KMS-11 (cell line): ENCODE data around the gene PSMD6.

Experiments used
- H2AFZ ChIP-seq: fragments of 200-600 bp; sonication (generic); 2 replicates; pipeline ENCODE4 v1.6.1; 2016; ENCODE audit warnings: antibody characterized with exemption, mixed run types, low read depth
- H3K27ac ChIP-seq: fragments of 200-600 bp; sonication (generic); 2 replicates; pipeline ENCODE4 v1.6.1; 2016; ENCODE audit warnings: mild to moderate bottlenecking, mixed run types
- H3K27me3 ChIP-seq: fragments of 200-600 bp; sonication (generic); 2 replicates; pipeline ENCODE4 v1.6.1; 2017; ENCODE audit warnings: mild to moderate bottlenecking, low read depth, mixed run types, moderate library complexity; ENCODE audit not compliant: insufficient read depth
- H3K36me3 ChIP-seq: fragments of 200-600 bp; sonication (generic); 2 replicates; pipeline ENCODE4 v1.6.1; 2017; ENCODE audit warnings: mild to moderate bottlenecking, mixed run types; ENCODE audit not compliant: insufficient read depth
- H3K4me1 ChIP-seq: fragments of 200-600 bp; sonication (generic); 2 replicates; pipeline ENCODE4 v1.6.1; 2016; ENCODE audit warnings: mild to moderate bottlenecking, low read depth, mixed run types; ENCODE audit not compliant: poor library complexity, severe bottlenecking
- H3K4me2 ChIP-seq: fragments of 200-600 bp; sonication (generic); 2 replicates; pipeline ENCODE4 v1.7.0; 2016; ENCODE audit warnings: mild to moderate bottlenecking, mixed run types
- H3K4me3 ChIP-seq: fragments of 200-600 bp; sonication (generic); IDR thresholded peaks from 2 replicates; pipeline ENCODE4 v1.6.1; 2017; ENCODE audit warnings: low read depth, low read length, mixed read lengths; ENCODE audit not compliant: insufficient read depth
- H3K79me2 ChIP-seq: fragments of 200-600 bp; sonication (generic); 2 replicates; pipeline ENCODE4 v1.6.1; 2016; ENCODE audit warnings: low read depth, mixed run types; ENCODE audit not compliant: insufficient read depth
- H3K9ac ChIP-seq: fragments of 200-600 bp; sonication (generic); 2 replicates; pipeline ENCODE4 v1.6.1; 2016; ENCODE audit warnings: mild to moderate bottlenecking, mixed run types
- H4K20me1 ChIP-seq: fragments of 200-600 bp; sonication (generic); 2 replicates; pipeline ENCODE4 v1.6.1; 2016; ENCODE audit warnings: mild to moderate bottlenecking, mixed run types; ENCODE audit not compliant: insufficient read depth
- CTCF ChIP-seq: fragments of 200-600 bp; sonication (generic); conservative IDR thresholded peaks from 2 replicates; pipeline ENCODE4 v1.6.1; 2017; ENCODE audit warnings: low read depth, mild to moderate bottlenecking, antibody characterized with exemption, low read length, moderate library complexity, mixed read lengths

Gene PSMD6

DNA sequence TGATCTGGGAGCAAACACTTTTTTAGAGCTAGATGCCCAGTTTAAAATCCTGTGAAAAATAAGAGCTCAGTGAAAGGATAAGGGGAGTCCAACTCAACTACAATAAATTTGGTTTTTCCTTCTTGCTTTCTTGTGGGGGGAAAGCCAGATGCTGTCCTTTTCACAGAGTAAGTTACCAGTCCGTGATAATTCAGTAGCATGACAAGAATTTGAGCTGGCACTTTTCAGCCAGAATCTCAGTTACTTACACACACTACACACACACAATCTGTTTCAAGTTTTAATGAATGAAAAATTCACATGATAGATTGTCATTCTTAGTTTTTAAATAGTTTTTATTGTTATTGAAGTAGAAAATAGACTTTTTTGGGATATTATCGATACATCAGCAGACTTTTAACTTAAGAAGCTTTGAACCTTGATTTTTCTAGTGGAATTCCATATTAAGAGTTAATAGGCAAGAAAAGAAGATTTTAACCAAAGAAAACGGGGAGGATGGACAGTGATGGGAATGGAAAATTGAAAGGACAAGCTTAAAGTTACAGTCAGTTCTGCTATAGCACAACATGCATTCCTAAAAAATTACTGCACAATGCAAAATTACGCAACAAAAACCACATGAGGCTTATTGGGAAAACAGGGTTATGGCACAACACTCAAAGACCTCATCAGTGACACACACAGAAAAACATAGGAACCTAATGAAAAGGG, 47.0 kb downstream of the PSMD6 start:
- no peak for TF ChIP-seq CTCF
- Histone ChIP-seq H2AFZ (no peak overlapping the region), H3K27ac (no peak overlapping the region), H3K4me1 (no peaks in the 10 kb centered on the region), H3K9ac (no peak overlapping the region), H3K79me2 (peaks cover 15% of the 10 kb centered on the region; the same call in 1 of the 2 replicates), H3K36me3 (no peaks in the 10 kb centered on the region), H3K27me3 (no peaks in the 10 kb centered on the region), H3K4me2 (no peak overlapping the region), H3K4me3 (no peak overlapping the region), H4K20me1 (no peaks in the 10 kb centered on the region)

- no peak for TF ChIP-seq CTCF
- Histone ChIP-seq H3K79me2 (peaks cover 21% of the 10 kb centered on the region; the same call in 1 of the 2 replicates), H3K4me2 (no peak overlapping the region), H3K36me3 (no peaks in the 10 kb centered on the region), H3K4me3 (no peak overlapping the region), H3K27ac (no peak overlapping the region), H4K20me1 (no peaks in the 10 kb centered on the region), H2AFZ (no peak overlapping the region), H3K9ac (no peak overlapping the region), H3K4me1 (peaks cover 6% of the 10 kb centered on the region), H3K27me3 (no peaks in the 10 kb centered on the region)
Measured at GRCh38 chr3:63975723-63976122, 47.6 kb downstream of the PSMD6 start.

GRCh38 chr3:63974451-63974850, 48.8 kb downstream of the PSMD6 start:
- H3K27ac ChIP-seq = no peak overlapping the region
- peaks cover 33% of the 10 kb centered on the region for H3K79me2 ChIP-seq
- H2AFZ ChIP-seq = no peak overlapping the region
- TF ChIP-seq CTCF = no peak
- H3K4me3 ChIP-seq = no peak overlapping the region
- no peak overlapping the region for H3K4me2 ChIP-seq
- no peaks in the 10 kb centered on the region for H3K27me3 ChIP-seq
- H4K20me1 ChIP-seq = no peaks in the 10 kb centered on the region
- H3K9ac ChIP-seq = no peak overlapping the region
- peaks cover 18% of the 10 kb centered on the region for H3K4me1 ChIP-seq
- H3K36me3 ChIP-seq = no peaks in the 10 kb centered on the region

GRCh38 chr3:63973406-63973805, 49.9 kb downstream of the PSMD6 start:
- Histone ChIP-seq H4K20me1 (no peaks in the 10 kb centered on the region), H3K4me3 (no peak overlapping the region), H3K27me3 (no peaks in the 10 kb centered on the region), H3K79me2 (peaks cover 39% of the 10 kb centered on the region), H3K4me2 (no peak overlapping the region), H3K36me3 (no peaks in the 10 kb centered on the region), H3K4me1 (peaks cover 25% of the 10 kb centered on the region), H3K27ac (no peak overlapping the region), H2AFZ (no peak overlapping the region), H3K9ac (no peak overlapping the region)
- no peak for TF ChIP-seq CTCF
